ENCODE data around the gene FHAD1. TPM values are rescaled to one million over a fixed set of nuclear protein-coding genes. Genes with fewer than 3 reads are reported as not detected.
A peak's percentile ranks its signal among the peaks of the same experiment; 100 is the strongest.

The FHAD1 gene
- total RNA-seq, 6 donors from 2014 or later = 2.0 to 45.8 (median 12.5) TPM

DNA sequence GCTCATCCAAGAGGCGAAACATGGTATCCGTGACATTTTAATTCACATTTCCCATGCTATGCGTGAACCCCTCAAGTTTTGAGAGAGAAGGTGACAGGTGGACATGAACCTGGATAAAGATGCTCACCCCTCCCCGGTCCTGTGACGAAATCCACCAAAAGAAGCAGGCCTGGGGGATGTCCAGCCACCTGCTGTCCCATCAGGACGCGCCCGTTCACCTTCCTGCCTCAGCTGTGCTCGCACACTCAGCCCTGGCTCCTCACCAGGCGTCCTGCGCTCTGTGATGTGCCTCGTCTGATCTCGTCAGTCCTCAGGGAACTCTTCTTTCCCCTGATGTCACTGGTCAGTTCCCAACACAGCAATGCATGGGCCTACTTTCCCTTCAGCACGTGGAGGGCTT, 10.3 kb downstream of the FHAD1 start:
- no peaks in the 10 kb centered on the region for H3K27me3 ChIP-seq
- peaks cover 32 to 46% (median 36%) of the 10 kb centered on the region in 4 donors for H3K4me1 ChIP-seq

DNA sequence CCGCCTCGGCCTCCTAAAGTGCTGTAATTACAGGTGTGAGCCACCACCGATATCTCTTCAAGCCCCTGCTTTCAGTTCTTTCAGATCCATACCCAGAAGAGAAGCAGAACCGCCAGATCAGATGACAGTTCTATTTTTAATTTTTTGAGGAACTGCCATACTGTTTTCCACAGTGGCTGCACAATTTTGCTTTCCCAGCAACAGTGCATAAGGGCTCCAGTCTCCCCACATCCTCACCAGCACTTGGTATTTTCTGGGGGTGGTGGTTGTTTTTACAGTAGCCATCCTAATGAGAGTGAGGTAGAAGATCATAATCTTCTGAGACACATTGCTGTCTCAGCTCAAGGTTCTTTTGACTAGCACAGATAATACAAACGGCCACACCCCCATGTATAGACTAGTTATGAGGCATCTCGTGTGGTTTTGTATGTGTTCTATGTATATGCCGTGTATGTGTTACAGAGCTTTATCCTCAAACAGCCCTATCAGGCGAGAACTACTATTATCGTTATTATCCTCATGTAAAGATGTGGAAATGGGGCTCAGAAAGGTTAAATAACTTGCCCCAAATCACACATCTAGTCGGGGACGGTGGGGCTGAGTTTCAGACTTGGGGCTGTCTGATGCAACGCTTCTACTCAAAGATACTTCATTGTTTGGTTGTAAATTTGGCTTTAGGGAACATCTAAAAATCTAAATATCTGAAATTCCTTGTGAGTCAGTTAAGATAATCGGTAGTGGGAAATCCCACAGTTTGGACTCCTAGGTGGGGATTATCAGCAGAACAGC, 12.0 kb downstream of the FHAD1 start:
- 63 to 69% methylated on average over 13 of the region's 13 CpGs for WGBS, 2 donors
- no peaks in the 10 kb centered on the region for H3K9me3 ChIP-seq
- ATAC-seq (ENCODE audit: low FRiP score in 2 of 2) = peak in 1 of 2 donors; percentile 48

More for the DNA sequence above, 10.3 kb downstream of the FHAD1 start:
- Histone ChIP-seq H3K4me3 (no peak overlapping the region), H3K9me3 (no peaks in the 10 kb centered on the region), H3K27ac (peak overlapping the region in 2 of 4 donors; percentile 37 to 85), H3K36me3 (no peaks in the 10 kb centered on the region)
- 87 to 93% methylated on average over 14 of the region's 14 CpGs for WGBS, 2 donors
- no peak for ATAC-seq (ENCODE audit: low FRiP score in 2 of 2)
- TF ChIP-seq POLR2A (IDR thresholded peaks at IDR 0.05) (no peak), POLR2AphosphoS5 (IDR thresholded peaks at IDR 0.05) (no peak), EP300 (IDR thresholded peaks at IDR 0.05) (no peak)
- TF ChIP-seq, protein P1, sequence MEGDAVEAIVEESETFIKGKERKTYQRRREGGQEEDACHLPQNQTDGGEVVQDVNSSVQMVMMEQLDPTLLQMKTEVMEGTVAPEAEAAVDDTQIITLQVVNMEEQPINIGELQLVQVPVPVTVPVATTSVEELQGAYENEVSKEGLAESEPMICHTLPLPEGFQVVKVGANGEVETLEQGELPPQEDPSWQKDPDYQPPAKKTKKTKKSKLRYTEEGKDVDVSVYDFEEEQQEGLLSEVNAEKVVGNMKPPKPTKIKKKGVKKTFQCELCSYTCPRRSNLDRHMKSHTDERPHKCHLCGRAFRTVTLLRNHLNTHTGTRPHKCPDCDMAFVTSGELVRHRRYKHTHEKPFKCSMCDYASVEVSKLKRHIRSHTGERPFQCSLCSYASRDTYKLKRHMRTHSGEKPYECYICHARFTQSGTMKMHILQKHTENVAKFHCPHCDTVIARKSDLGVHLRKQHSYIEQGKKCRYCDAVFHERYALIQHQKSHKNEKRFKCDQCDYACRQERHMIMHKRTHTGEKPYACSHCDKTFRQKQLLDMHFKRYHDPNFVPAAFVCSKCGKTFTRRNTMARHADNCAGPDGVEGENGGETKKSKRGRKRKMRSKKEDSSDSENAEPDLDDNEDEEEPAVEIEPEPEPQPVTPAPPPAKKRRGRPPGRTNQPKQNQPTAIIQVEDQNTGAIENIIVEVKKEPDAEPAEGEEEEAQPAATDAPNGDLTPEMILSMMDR (IDR thresholded peaks at IDR 0.05) = no peak
- no peak for DNase-seq

DNA sequence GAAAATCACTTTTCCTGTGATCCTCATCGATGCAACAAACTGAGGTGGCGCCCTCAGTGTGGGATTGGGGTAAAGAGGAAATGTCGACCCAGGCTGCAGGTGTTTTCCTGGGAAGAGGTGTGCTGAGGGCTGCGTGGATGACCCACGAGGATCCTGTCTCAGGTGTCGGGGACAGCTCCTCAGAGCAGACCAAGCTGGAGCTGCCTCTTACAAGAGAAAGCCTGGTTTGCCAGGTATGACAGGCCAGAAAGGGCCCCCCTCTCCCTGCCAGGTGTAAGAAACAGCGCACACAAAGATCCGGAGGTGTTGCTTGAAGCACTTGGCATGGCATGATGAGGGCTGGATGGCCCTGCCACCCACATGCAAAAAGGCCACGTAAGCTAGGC, 12.6 kb downstream of the FHAD1 start:
- no peaks in the 10 kb centered on the region for H3K36me3 ChIP-seq
- H3K9me3 ChIP-seq = no peaks in the 10 kb centered on the region
- no peak for ATAC-seq (ENCODE audit: low FRiP score in 2 of 2)
- TF ChIP-seq POLR2A (IDR thresholded peaks at IDR 0.05) = no peak
- TF ChIP-seq EP300 (IDR thresholded peaks at IDR 0.05) = no peak
- TF ChIP-seq POLR2AphosphoS5 (IDR thresholded peaks at IDR 0.05) = no peak
- TF ChIP-seq, protein P1 (IDR thresholded peaks at IDR 0.05) = no peak
- 85 to 91% methylated on average over 9 of the region's 9 CpGs for WGBS, 2 donors
- no peak for DNase-seq
- H3K4me3 ChIP-seq = no peak overlapping the region
- no peaks in the 10 kb centered on the region for H3K27me3 ChIP-seq
- H3K4me1 ChIP-seq = peaks cover 36 to 53% (median 41%) of the 10 kb centered on the region in 4 donors
- peak overlapping the region; percentile 80 to 85 (median 84) for H3K27ac ChIP-seq

More for the DNA sequence above, 12.0 kb downstream of the FHAD1 start:
- Histone ChIP-seq H3K27me3 (no peaks in the 10 kb centered on the region), H3K4me3 (no peak overlapping the region), H3K36me3 (no peaks in the 10 kb centered on the region), H3K4me1 (peaks cover 36 to 53% (median 40%) of the 10 kb centered on the region in 4 donors), H3K27ac (peak overlapping the region; percentile 80 to 85 (median 84))
- TF ChIP-seq POLR2AphosphoS5 (IDR thresholded peaks at IDR 0.05) = no peak
- TF ChIP-seq, protein P1 (IDR thresholded peaks at IDR 0.05) = no peak
- TF ChIP-seq EP300 (IDR thresholded peaks at IDR 0.05) = no peak
- TF ChIP-seq POLR2A (IDR thresholded peaks at IDR 0.05) = no peak
- DNase-seq = no peak

DNA sequence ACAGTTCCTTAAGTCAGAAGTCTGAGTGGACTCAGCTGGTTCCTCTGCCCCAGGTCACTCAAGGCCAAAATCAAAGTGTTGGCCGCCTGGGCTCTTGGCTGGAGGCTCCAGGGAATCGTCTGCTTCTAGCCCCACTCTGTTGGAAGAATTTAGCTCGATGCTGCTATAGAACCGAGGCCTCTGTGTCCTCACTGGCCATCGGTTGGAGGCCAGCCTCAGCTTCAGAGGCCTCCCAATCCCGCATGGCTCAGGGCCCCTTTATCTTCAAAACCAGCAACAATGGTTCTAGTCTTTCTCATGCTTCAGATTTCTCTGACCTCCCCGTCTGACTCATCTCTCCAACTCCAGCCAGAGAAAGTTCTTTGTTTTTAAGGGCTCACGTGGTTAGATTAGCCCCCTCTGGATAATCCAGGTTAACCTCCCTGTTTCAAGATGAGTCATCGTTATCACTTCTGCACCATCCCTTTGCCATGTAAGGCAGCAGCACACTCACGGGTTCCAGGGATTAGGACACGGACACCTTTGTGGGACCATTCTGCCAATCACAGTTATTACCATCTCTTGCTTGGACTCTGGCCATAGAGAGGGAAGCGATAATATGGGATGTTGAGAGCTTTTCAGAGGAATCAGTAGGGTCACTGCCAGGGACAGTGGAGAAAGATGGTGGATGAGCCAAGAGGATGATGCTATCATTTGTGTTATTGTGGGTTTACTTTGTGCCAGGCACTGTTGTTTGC, 13.6 kb downstream of the FHAD1 start:
- peak overlapping the region; percentile 80 to 85 (median 84) for H3K27ac ChIP-seq
- H3K4me1 ChIP-seq = peaks cover 36 to 53% (median 41%) of the 10 kb centered on the region in 4 donors
- no peaks in the 10 kb centered on the region for H3K9me3 ChIP-seq
- DNase-seq (no peak), ATAC-seq (ENCODE audit: low FRiP score in 2 of 2) (no peak)
- TF ChIP-seq POLR2AphosphoS5 (IDR thresholded peaks at IDR 0.05) (no peak), EP300 (IDR thresholded peaks at IDR 0.05) (no peak), POLR2A (IDR thresholded peaks at IDR 0.05) (no peak)
- TF ChIP-seq, protein P1 (IDR thresholded peaks at IDR 0.05) = no peak
- 60 to 70% methylated on average over 10 to 12 of the region's 12 CpGs for WGBS, 2 donors
- no peaks in the 10 kb centered on the region for H3K27me3 ChIP-seq
- H3K4me3 ChIP-seq = no peak overlapping the region
- H3K36me3 ChIP-seq = no peaks in the 10 kb centered on the region

Measured in upper lobe of left lung (tissue), 6 donors.